ENCODE measurements around the gene FLT3.

Gene FLT3

DNA sequence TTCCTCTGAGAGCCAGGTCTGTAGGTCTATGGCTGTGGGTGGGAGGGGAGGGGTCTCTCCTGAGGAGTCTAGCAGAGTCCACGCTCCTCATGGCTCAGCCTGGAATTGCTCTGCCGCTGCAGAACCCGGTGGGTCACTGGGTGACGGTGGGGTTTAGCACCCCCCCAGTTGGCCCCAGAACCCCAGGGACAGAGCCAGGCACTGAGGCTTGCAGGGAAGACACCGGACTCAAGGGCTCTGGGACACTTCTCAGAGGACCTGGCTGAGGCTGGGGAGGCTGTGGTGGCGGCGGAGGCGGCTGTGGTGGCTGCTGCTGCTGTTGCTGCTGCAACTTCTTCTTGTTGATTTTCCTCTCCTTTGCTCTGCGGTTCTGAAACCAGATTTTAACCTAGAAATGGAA lies 137.4 kb downstream of the FLT3 start:
- no peak overlapping the region for H3K27ac ChIP-seq (ENCODE audit: low read depth, low read length)
- H3F3A ChIP-seq (ENCODE audit: insufficient read depth) = no peaks in the 10 kb centered on the region
- H3K79me2 ChIP-seq (ENCODE audit: insufficient read depth, low read length) = no peaks in the 10 kb centered on the region
- no peak overlapping the region for H2AFZ ChIP-seq (ENCODE audit: low read depth, low read length, severe bottlenecking)
- H3K36me3 ChIP-seq (ENCODE audit: low read length) = no peaks in the 10 kb centered on the region
- H3K4me3 ChIP-seq (ENCODE audit: insufficient read depth, low read length, poor library complexity, severe bottlenecking) = no peak overlapping the region
- no peaks in the 10 kb centered on the region for H3K9me2 ChIP-seq (replicated peaks; ENCODE audit: insufficient read depth, low read length)
- H3K4me2 ChIP-seq (ENCODE audit: low read depth, low read length, poor library complexity, severe bottlenecking) = no peak overlapping the region
- H3K9ac ChIP-seq (ENCODE audit: low read length) = no peak overlapping the region
- TF ChIP-seq, protein P1, sequence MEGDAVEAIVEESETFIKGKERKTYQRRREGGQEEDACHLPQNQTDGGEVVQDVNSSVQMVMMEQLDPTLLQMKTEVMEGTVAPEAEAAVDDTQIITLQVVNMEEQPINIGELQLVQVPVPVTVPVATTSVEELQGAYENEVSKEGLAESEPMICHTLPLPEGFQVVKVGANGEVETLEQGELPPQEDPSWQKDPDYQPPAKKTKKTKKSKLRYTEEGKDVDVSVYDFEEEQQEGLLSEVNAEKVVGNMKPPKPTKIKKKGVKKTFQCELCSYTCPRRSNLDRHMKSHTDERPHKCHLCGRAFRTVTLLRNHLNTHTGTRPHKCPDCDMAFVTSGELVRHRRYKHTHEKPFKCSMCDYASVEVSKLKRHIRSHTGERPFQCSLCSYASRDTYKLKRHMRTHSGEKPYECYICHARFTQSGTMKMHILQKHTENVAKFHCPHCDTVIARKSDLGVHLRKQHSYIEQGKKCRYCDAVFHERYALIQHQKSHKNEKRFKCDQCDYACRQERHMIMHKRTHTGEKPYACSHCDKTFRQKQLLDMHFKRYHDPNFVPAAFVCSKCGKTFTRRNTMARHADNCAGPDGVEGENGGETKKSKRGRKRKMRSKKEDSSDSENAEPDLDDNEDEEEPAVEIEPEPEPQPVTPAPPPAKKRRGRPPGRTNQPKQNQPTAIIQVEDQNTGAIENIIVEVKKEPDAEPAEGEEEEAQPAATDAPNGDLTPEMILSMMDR (IDR thresholded peaks at IDR 0.05; ENCODE audit: insufficient read depth, low read length, poor library complexity, severe bottlenecking) = no peak
- no peak for TF ChIP-seq EZH2phosphoT487 (conservative IDR thresholded peaks at IDR 0.05; ENCODE audit: low read length)
- H4K20me1 ChIP-seq (ENCODE audit: low read depth, low read length) = no peaks in the 10 kb centered on the region
- H3K27me3 ChIP-seq (ENCODE audit: low read length) = no peaks in the 10 kb centered on the region
- H3K9me3 ChIP-seq (ENCODE audit: insufficient read depth, low read length) = no peaks in the 10 kb centered on the region

DNA sequence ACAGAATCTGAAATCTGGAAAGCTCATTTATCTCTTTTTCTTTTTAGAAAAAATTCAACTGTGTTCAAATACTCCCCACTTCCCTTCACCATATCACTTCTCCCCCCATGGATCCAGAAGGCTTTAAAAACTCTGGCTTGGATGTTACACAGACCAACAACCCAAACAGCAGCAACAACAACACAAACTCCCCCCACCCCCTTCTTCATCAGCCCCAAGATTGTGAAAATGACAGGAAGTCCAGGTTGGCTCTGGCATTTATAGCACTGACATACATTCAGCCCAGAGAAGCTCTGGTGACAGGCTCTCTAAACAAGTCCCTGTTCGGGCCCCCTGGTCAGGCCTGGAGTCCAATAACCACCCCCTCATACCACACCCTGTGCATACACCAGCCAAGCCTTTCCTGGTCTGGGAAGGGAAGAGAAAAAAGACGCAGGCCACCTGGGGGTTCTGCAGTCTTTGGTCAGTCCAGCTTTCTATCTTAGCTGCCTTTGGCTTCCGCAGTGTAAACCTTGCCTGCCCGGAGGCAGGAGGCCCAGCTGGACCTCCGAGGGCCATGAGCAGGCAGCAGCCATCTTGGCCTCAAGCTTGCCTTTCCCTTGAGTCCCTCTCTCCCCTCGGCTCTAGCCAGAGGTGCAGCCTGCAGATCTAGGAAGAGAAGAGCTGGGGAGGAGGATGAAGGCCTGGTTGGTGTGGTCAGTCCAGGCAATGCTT lies 138.1 kb downstream of the FLT3 start:
- no peaks in the 10 kb centered on the region for H3K79me2 ChIP-seq (ENCODE audit: insufficient read depth, low read length)
- no peaks in the 10 kb centered on the region for H4K20me1 ChIP-seq (ENCODE audit: low read depth, low read length)
- no peak overlapping the region for H3K4me3 ChIP-seq (ENCODE audit: insufficient read depth, low read length, poor library complexity, severe bottlenecking)
- no peaks in the 10 kb centered on the region for H3K27me3 ChIP-seq (ENCODE audit: low read length)
- H3K4me2 ChIP-seq (ENCODE audit: low read depth, low read length, poor library complexity, severe bottlenecking) = no peak overlapping the region
- H2AFZ ChIP-seq (ENCODE audit: low read depth, low read length, severe bottlenecking) = no peak overlapping the region
- H3F3A ChIP-seq (ENCODE audit: insufficient read depth) = no peaks in the 10 kb centered on the region
- no peaks in the 10 kb centered on the region for H3K9me2 ChIP-seq (replicated peaks; ENCODE audit: insufficient read depth, low read length)
- no peak overlapping the region for H3K27ac ChIP-seq (ENCODE audit: low read depth, low read length)
- no peaks in the 10 kb centered on the region for H3K9me3 ChIP-seq (ENCODE audit: insufficient read depth, low read length)
- no peak overlapping the region for H3K9ac ChIP-seq (ENCODE audit: low read length)
- no peak for TF ChIP-seq EZH2phosphoT487 (conservative IDR thresholded peaks at IDR 0.05; ENCODE audit: low read length)
- TF ChIP-seq, protein P1 (IDR thresholded peaks at IDR 0.05; ENCODE audit: insufficient read depth, low read length, poor library complexity, severe bottlenecking) = no peak
- H3K36me3 ChIP-seq (ENCODE audit: low read length) = no peaks in the 10 kb centered on the region

DNA sequence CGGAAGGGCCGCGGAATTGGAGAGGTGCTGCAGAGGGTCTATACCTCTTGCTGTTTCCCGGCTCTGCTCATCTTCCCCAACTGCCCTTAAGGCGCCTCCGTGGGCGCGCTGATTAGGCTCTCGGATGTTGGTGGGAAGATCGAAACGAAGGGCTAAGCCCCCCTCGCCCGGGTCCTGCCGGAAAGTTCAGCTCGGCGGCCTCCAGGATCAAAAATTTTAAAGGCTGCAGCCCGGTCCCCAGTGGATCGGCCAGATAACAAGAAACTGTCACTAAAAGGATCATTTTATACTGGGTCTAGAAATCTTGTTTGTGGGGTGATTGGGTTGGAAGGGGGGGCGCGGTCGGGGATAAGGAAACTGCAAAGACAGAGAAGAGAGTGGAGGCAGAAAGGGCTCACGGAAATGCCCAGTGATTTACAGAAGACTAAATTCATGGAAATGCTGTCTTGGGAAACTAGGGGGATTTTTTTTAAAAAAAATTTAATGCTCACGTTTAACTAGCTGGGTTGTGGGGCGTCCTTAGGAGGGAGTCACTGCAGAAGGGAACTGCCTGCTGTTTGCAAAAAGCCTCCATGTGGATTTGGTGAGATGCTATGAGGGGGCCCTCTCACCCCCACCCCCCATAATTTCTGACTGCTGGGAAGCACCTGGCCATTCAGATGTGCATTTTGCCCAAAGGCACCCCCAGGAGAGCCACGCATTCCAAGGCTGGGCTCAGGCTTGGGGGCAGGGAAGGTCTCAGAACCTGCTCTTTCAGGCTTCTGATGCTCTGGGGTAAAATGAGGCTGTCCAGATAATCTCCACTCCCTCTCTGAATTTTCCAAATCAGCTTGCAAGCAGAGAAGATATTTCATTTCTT lies 138.9 kb downstream of the FLT3 start:
- Histone ChIP-seq H3K9me2 (replicated peaks; ENCODE audit: insufficient read depth, low read length) (no peaks in the 10 kb centered on the region), H3F3A (ENCODE audit: insufficient read depth) (no peaks in the 10 kb centered on the region), H3K9ac (ENCODE audit: low read length) (no peak overlapping the region), H3K9me3 (ENCODE audit: insufficient read depth, low read length) (no peaks in the 10 kb centered on the region), H3K4me2 (ENCODE audit: low read depth, low read length, poor library complexity, severe bottlenecking) (no peak overlapping the region), H3K4me3 (ENCODE audit: insufficient read depth, low read length, poor library complexity, severe bottlenecking) (no peak overlapping the region), H3K36me3 (ENCODE audit: low read length) (no peaks in the 10 kb centered on the region), H3K27ac (ENCODE audit: low read depth, low read length) (no peak overlapping the region), H4K20me1 (ENCODE audit: low read depth, low read length) (no peaks in the 10 kb centered on the region), H3K79me2 (ENCODE audit: insufficient read depth, low read length) (no peaks in the 10 kb centered on the region), H3K27me3 (ENCODE audit: low read length) (no peaks in the 10 kb centered on the region), H2AFZ (ENCODE audit: low read depth, low read length, severe bottlenecking) (no peak overlapping the region)
- TF ChIP-seq, protein P1 (IDR thresholded peaks at IDR 0.05; ENCODE audit: insufficient read depth, low read length, poor library complexity, severe bottlenecking) = no peak
- no peak for TF ChIP-seq EZH2phosphoT487 (conservative IDR thresholded peaks at IDR 0.05; ENCODE audit: low read length)
